HepG2 (cell line): ENCODE data around the gene EEPD1. TPM values are rescaled to one million over a fixed set of nuclear protein-coding genes. Genes with fewer than 3 reads are reported as not detected.
A peak's percentile ranks its signal among the peaks of the same experiment; 100 is the strongest.

ENCODE experiments used
- AGO2 ChIP-seq: fragments of 200-400 bp; formaldehyde crosslinking; optimal IDR thresholded peaks from 2 replicates; pipeline ENCODE3; 2017; ENCODE audit warnings: mild to moderate bottlenecking, low read depth, low read length, moderate library complexity
- CTCF ChIP-seq: sonication (generic); formaldehyde crosslinking; IDR thresholded peaks from 2 replicates; pipeline ENCODE4 v1.5.0; 2020; ENCODE audit warnings: mild to moderate bottlenecking, missing genetic modification reagents, moderate library complexity
- HOXD1 ChIP-seq: sonication (generic); formaldehyde crosslinking; IDR thresholded peaks from 2 replicates; pipeline ENCODE4 v1.5.0; 2020; ENCODE audit warnings: missing genetic modification reagents
- MTF1 ChIP-seq: sonication (generic); formaldehyde crosslinking; IDR thresholded peaks from 2 replicates; pipeline ENCODE4 v1.5.0; 2020; ENCODE audit warnings: missing genetic modification reagents
- NR1H2 ChIP-seq: sonication (generic); formaldehyde crosslinking; IDR thresholded peaks from 2 replicates; pipeline ENCODE4 v1.8.1; 2022; ENCODE audit warnings: low read depth, missing genetic modification reagents, borderline replicate concordance
- PAWR ChIP-seq: sonication (generic); formaldehyde crosslinking; IDR thresholded peaks from 2 replicates; pipeline ENCODE4 v1.4.0; 2020; ENCODE audit warnings: missing genetic modification reagents, mild to moderate bottlenecking, borderline replicate concordance
- RARA ChIP-seq: IDR thresholded peaks from 2 replicates; pipeline ENCODE4 v1.6.1; 2016; ENCODE audit warnings: missing genetic modification reagents, missing compliant biosample characterization
- TFDP1 ChIP-seq: IDR thresholded peaks from 2 replicates; pipeline ENCODE4 v1.6.1; 2016; ENCODE audit warnings: missing compliant biosample characterization, missing genetic modification reagents, borderline replicate concordance
- ZFP62 ChIP-seq: sonication (generic); formaldehyde crosslinking; IDR thresholded peaks from 2 replicates; pipeline ENCODE4 v1.4.0; 2020; ENCODE audit warnings: missing genetic modification reagents
- ZFP91 ChIP-seq: sonication (generic); formaldehyde crosslinking; IDR thresholded peaks from 2 replicates; pipeline ENCODE4 v1.9.0; 2022; ENCODE audit warnings: missing genetic modification reagents, mild to moderate bottlenecking, borderline replicate concordance
- ZMYM3 ChIP-seq: sonication (generic); formaldehyde crosslinking; IDR thresholded peaks from 2 replicates; pipeline ENCODE4 v1.5.1; 2020; ENCODE audit warnings: mild to moderate bottlenecking, missing genetic modification reagents
- ZNF205 ChIP-seq: IDR thresholded peaks from 2 replicates; pipeline ENCODE4 v1.6.1; 2018; ENCODE audit warnings: missing biosample characterization, missing genetic modification reagents
- ZNF777 ChIP-seq: sonication (generic); formaldehyde crosslinking; IDR thresholded peaks from 2 replicates; pipeline ENCODE4 v1.4.0; 2020; ENCODE audit warnings: missing genetic modification reagents
- ZNF784 ChIP-seq: sonication (generic); formaldehyde crosslinking; IDR thresholded peaks from 2 replicates; pipeline ENCODE4 v1.5.1; 2020; ENCODE audit warnings: missing genetic modification reagents, mild to moderate bottlenecking, borderline replicate concordance
- ZNF891 ChIP-seq: sonication (generic); formaldehyde crosslinking; IDR thresholded peaks from 2 replicates; pipeline ENCODE4 v1.5.0; 2020; ENCODE audit warnings: mild to moderate bottlenecking, missing genetic modification reagents
- polyA plus RNA-seq, 8 experiments: library from polyadenylated mRNA; depleted of rRNA in 3 of 8; stranded (reverse) in 7 of 8; unstranded in 1 of 8; fragments of >200 nt; fragmentation: Illumina TruSeq in 4 of 8; extraction: Trizol in 4 of 8; gene quantifications; 2 replicates each; pipeline versions ENCODE4 v1.2.1 to v1.2.3, GENCODE V29; 2011 to 2016; ENCODE audit warnings: low read depth in 4 of 8, missing spikeins in 1 of 8, mixed read lengths in 1 of 8; ENCODE audit not compliant: insufficient read depth in 1 of 8
- total RNA-seq, 5 experiments: library from RNA; depleted of rRNA; stranded (reverse); fragments of >200 nt; fragmentation: Illumina TruSeq; extraction: Trizol; gene quantifications; 2 replicates each; pipeline ENCODE4 v1.2.3, GENCODE V29; 2016; ENCODE audit warnings: low read depth in 1 of 5
- TF ChIP-seq, protein P1 (sequence below): sonication (generic); formaldehyde crosslinking; IDR thresholded peaks from 2 replicates; pipeline ENCODE4 v1.5.0; 2020; ENCODE audit warnings: missing genetic modification reagents
- TF ChIP-seq, protein P2 (sequence below): IDR thresholded peaks from 2 replicates; pipeline ENCODE4 v1.6.1; 2012; ENCODE audit warnings: inconsistent platforms

Gene EEPD1
- total and polyA plus RNA-seq, 2 of the 13 experiments (the other 11 are each of a cell fraction or from before 2014, with no cell fraction given), result 10.1 to 16.4 TPM

DNA sequence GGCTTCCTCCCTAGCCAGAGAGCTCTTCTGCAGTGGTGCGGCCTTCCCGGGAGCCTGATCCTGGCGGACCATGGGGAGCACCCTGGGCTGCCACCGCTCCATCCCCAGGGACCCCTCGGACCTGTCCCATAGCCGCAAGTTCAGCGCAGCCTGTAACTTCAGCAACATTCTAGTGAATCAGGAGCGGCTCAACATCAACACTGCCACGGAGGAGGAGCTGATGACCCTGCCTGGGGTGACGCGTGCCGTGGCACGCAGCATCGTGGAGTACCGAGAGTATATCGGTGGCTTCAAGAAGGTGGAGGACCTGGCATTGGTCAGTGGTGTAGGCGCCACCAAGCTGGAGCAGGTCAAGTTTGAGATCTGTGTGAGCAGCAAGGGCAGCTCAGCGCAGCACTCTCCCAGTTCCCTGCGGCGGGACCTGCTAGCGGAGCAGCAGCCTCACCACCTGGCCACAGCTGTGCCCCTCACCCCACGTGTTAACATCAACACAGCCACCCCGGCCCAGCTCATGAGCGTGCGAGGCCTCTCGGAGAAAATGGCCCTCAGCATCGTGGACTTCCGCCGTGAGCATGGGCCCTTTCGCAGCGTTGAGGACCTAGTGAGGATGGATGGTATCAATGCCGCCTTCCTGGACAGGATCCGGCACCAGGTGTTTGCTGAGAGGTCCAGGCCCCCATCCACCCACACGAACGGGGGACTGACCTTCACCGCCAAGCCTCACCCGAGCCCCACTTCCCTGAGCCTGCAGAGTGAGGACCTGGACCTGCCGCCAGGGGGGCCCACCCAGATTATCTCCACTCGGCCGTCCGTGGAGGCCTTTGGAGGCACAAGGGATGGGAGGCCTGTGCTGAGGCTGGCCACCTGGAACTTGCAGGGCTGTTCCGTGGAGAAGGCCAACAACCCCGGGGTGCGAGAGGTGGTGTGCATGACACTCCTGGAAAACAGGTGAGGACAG, 1.5 kb downstream of the EEPD1 start (continued):
- peak; percentile 58 for TF ChIP-seq CTCF (CRISPR knock-in tag)
- TF ChIP-seq ZFP62, result no peak
- TF ChIP-seq AGO2, result peak; percentile 47
- TF ChIP-seq, protein P1, sequence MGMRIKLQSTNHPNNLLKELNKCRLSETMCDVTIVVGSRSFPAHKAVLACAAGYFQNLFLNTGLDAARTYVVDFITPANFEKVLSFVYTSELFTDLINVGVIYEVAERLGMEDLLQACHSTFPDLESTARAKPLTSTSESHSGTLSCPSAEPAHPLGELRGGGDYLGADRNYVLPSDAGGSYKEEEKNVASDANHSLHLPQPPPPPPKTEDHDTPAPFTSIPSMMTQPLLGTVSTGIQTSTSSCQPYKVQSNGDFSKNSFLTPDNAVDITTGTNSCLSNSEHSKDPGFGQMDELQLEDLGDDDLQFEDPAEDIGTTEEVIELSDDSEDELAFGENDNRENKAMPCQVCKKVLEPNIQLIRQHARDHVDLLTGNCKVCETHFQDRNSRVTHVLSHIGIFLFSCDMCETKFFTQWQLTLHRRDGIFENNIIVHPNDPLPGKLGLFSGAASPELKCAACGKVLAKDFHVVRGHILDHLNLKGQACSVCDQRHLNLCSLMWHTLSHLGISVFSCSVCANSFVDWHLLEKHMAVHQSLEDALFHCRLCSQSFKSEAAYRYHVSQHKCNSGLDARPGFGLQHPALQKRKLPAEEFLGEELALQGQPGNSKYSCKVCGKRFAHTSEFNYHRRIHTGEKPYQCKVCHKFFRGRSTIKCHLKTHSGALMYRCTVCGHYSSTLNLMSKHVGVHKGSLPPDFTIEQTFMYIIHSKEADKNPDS, result no peak
- no peak for TF ChIP-seq ZMYM3
- TF ChIP-seq, protein P2, sequence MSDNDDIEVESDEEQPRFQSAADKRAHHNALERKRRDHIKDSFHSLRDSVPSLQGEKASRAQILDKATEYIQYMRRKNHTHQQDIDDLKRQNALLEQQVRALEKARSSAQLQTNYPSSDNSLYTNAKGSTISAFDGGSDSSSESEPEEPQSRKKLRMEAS, result peak; percentile 41; the same call in 1 of the 2 replicates
- TF ChIP-seq ZNF891, result 0 out of 2 replicates have a peak, but pooled peaks have one; percentile 66
- TF ChIP-seq ZNF777 (CRISPR knock-in tag), result 0 out of 2 replicates have a peak, but pooled peaks have one; percentile 32
- TF ChIP-seq HOXD1 (CRISPR knock-in tag), result no peak
- TF ChIP-seq RARA, result peak; percentile 24; the same call in 1 of the 2 replicates
- TF ChIP-seq NR1H2 (CRISPR knock-in tag), result peak; percentile 61; the same call in 1 of the 2 replicates
- peak; percentile 40; the same call in 1 of the 2 replicates for TF ChIP-seq TFDP1 (CRISPR knock-in tag)
- no peak for TF ChIP-seq PAWR (CRISPR knock-in tag)
- 0 out of 2 replicates have a peak, but pooled peaks have one; percentile 31 for TF ChIP-seq ZNF784 (CRISPR knock-in tag)
- TF ChIP-seq MTF1, result no peak
- 0 out of 2 replicates have a peak, but pooled peaks have one; percentile 20 for TF ChIP-seq ZFP91
- TF ChIP-seq ZNF205, result no peak
